B cell (primary cell): ENCODE data around the gene TMEM115. TPM values are rescaled to one million over a fixed set of nuclear protein-coding genes. Genes with fewer than 3 reads are reported as not detected.

ENCODE experiments used
- ATAC-seq: fragments of 200-7000 bp; cut with Tn5 transposase; one replicate; pipeline ENCODE4 v1.10.0; 2021; ENCODE audit warnings: low read depth, mild to moderate bottlenecking, moderate number of reproducible peaks, moderate library complexity
- CTCF ChIA-PET: fragments of 350-600 bp; sonication (Branson Sonifier 250); formaldehyde crosslinking; loops from one replicate; lab custom pipeline; 2021; ENCODE audit warnings: antibody characterized with exemption, inconsistent platforms; lab: Charles Lee
- POLR2A ChIA-PET: fragments of 350-600 bp; sonication (Branson Sonifier 250); formaldehyde crosslinking; loops from one replicate; lab custom pipeline; 2021; ENCODE audit warnings: antibody characterized with exemption; lab: Charles Lee
- DNase-seq: peaks from one replicate; pipeline ENCODE4 v3.0.0; 2013
- H2AFZ ChIP-seq: 2 replicates; pipeline ENCODE4 v1.6.1; 2012; ENCODE audit warnings: mild to moderate bottlenecking, low read depth, low read length; ENCODE audit not compliant: insufficient read depth, poor library complexity, severe bottlenecking
- H3K27ac ChIP-seq, 2 donors: 1 replicate in 1 of 2; 2 replicates in 1 of 2; pipeline ENCODE4 v1.5.1; 2012 to 2013; ENCODE audit warnings: low read length in 2 of 2, mild to moderate bottlenecking in 2 of 2, moderate library complexity in 1 of 2
- H3K27me3 ChIP-seq, 4 experiments: fragments of 200-600 bp in 1 of 4; sonication (generic) in 1 of 4; replicated peaks in 1 of 4; 1 replicate in 2 of 4; 2 replicates in 2 of 4; pipeline versions ENCODE4 v1.6.1 to v1.7.0; 2013 to 2016; ENCODE audit warnings: low read length in 3 of 4, mild to moderate bottlenecking in 2 of 4, mixed read lengths in 1 of 4, moderate library complexity in 1 of 4; ENCODE audit not compliant: insufficient read depth in 4 of 4, control insufficient read depth in 3 of 4; ENCODE audit errors: control extremely low read depth in 1 of 4
- H3K36me3 ChIP-seq, 2 experiments: replicated peaks in 1 of 2; 1 replicate in 1 of 2; 2 replicates in 1 of 2; pipeline versions ENCODE4 v1.6.1 to v1.7.1; 2013; ENCODE audit warnings: low read length in 1 of 2; ENCODE audit not compliant: insufficient read depth in 2 of 2, control insufficient read depth in 1 of 2; ENCODE audit errors: control extremely low read depth in 1 of 2, extremely low read depth in 1 of 2
- H3K4me1 ChIP-seq, 2 donors: fragments of 200-600 bp in 1 of 2; sonication (generic) in 1 of 2; 1 replicate in 1 of 2; 2 replicates in 1 of 2; pipeline versions ENCODE4 v1.5.1 to v1.6.1; 2013 to 2017; ENCODE audit warnings: low read length in 2 of 2; ENCODE audit not compliant: control insufficient read depth in 2 of 2, insufficient read depth in 2 of 2
- H3K4me2 ChIP-seq: replicated peaks from 2 replicates; pipeline ENCODE3; 2012; ENCODE audit warnings: mild to moderate bottlenecking, low read depth, low read length; ENCODE audit not compliant: poor library complexity, severe bottlenecking
- H3K4me3 ChIP-seq, 5 experiments: fragments of 200-600 bp in 1 of 5; sonication (generic) in 1 of 5; 1 replicate in 3 of 5; 2 replicates in 2 of 5; pipeline versions ENCODE4 v1.5.1 to v1.7.0; 2011 to 2016; ENCODE audit warnings: low read length in 4 of 5, mild to moderate bottlenecking in 4 of 5, low read depth in 2 of 5, control low read depth in 1 of 5, moderate library complexity in 1 of 5; ENCODE audit not compliant: insufficient read depth in 1 of 5; ENCODE audit errors: control extremely low read depth in 1 of 5, extremely low read depth in 1 of 5
- H3K79me2 ChIP-seq: fragments of 200-600 bp; sonication (generic); one replicate; pipeline ENCODE4 v1.6.0; 2016; ENCODE audit warnings: low read length; ENCODE audit not compliant: control insufficient read depth, insufficient read depth
- H3K9ac ChIP-seq: fragments of 200-600 bp; sonication (generic); 2 replicates; pipeline ENCODE4 v1.6.1; 2017; ENCODE audit warnings: mild to moderate bottlenecking, low read length, moderate library complexity
- H3K9me3 ChIP-seq, 3 donors: one replicate each; pipeline versions ENCODE4 v1.6.1 to v1.7.1; 2013; ENCODE audit warnings: low read length in 2 of 3; ENCODE audit not compliant: control insufficient read depth in 2 of 3, insufficient read depth in 1 of 3; ENCODE audit errors: control extremely low read depth in 1 of 3
- H4K20me1 ChIP-seq: 2 replicates; pipeline ENCODE4 v1.6.0; 2012; ENCODE audit warnings: mild to moderate bottlenecking, low read length; ENCODE audit not compliant: insufficient read depth, control insufficient read depth, poor library complexity, severe bottlenecking
- H3K27ac Mint-ChIP-seq: one replicate; pipeline ENCODE4 v1.8.0; 2021; ENCODE audit warnings: mixed read lengths
- H3K27me3 Mint-ChIP-seq: one replicate; pipeline ENCODE4 v1.8.0; 2021; ENCODE audit warnings: mixed read lengths
- H3K4me1 Mint-ChIP-seq: one replicate; pipeline ENCODE4 v1.8.0; 2021; ENCODE audit warnings: mixed read lengths
- H3K4me3 Mint-ChIP-seq: one replicate; pipeline ENCODE4 v1.8.0; 2021; ENCODE audit warnings: mixed read lengths
- H3K9me3 Mint-ChIP-seq: one replicate; pipeline ENCODE4 v1.8.0; 2022; ENCODE audit warnings: mixed read lengths; ENCODE audit not compliant: insufficient read depth
- EZH2 ChIP-seq: IDR thresholded peaks from 2 replicates; pipeline ENCODE4 v1.6.1; 2012; ENCODE audit warnings: borderline replicate concordance, low read depth, mild to moderate bottlenecking, moderate library complexity, low read length; ENCODE audit not compliant: insufficient read depth, poor library complexity, severe bottlenecking
- WGBS: methylation state at CpG from one replicate; pipeline ENCODE4 v1.1.5; 2013; ENCODE audit warnings: missing lambda C conversion rate; ENCODE audit not compliant: insufficient coverage; 5-methylcytosine and 5-hydroxymethylcytosine counted together
- intact Hi-C: fragments of 100-400 bp; cut with micrococcal nuclease; formaldehyde crosslinking; loops from one replicate; pipeline ENCODE4 v1.10.0; 2022
- polyA plus RNA-seq: library from polyadenylated mRNA; depleted of rRNA; stranded (reverse); fragments of >200 nt; gene quantifications from 2 replicates; pipeline ENCODE4 v1.2.3, GENCODE V29; 2012
- total RNA-seq, 2 donors: library from RNA; stranded (reverse); fragments of 120-200 nt in 1 of 2; gene quantifications; 1 replicate in 1 of 2; 2 replicates in 1 of 2; pipeline versions ENCODE4 v1.2.3 to v1.2.4, GENCODE V29; 2013 to 2022
- TF ChIP-seq, protein P1 (sequence below): fragments of 200-600 bp; IDR thresholded peaks from one replicate; pipeline ENCODE4 v1.8.0; 2022; ENCODE audit warnings: antibody characterized with exemption, mild to moderate bottlenecking

TMEM115 gene
- total and polyA plus RNA-seq, 2 donors (not counting 1 experiment from before 2014, with no cell fraction given) = 19.8 to 27.2 TPM

DNA sequence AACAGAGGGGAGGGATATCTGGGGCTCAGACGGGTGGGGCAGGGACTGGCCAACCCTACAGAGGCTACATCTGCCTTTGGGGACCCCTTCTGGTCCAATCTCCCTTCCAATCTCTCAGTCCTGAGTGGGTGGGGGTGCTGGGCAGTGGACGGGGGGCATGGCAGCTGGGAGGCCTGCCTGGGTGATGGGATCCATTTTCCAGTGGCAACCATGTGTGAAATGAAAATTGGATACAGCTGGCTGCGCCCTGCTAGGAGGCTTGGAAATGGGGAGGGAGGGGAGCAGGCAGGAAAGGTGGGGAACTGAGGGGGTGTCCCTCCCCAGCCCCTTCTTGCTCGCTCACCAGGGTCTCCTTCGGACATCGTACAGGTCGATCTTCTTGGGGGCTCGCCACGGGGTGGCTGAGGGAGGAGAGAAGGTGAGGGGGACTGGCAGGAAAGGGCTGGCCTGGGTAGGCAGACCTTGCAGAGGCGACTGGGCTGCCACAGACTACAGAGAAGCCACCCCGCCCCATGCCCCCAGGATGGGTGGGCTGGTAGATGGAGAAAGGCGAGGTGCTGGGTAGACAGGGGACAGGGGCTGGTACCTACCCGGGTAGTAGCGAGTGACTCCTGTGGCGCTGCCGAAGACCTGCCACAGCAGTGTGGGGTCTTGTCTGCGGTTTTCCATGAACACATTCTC, 21.2 kb upstream of the TMEM115 start:
- Mint-ChIP-seq H3K27ac (no peak overlapping the region), H3K4me1 (no peaks in the 10 kb centered on the region), H3K27me3 (peaks cover 9% of the 10 kb centered on the region), H3K9me3 (no peaks in the 10 kb centered on the region), H3K4me3 (no peak overlapping the region)
- TF ChIP-seq, protein P1, sequence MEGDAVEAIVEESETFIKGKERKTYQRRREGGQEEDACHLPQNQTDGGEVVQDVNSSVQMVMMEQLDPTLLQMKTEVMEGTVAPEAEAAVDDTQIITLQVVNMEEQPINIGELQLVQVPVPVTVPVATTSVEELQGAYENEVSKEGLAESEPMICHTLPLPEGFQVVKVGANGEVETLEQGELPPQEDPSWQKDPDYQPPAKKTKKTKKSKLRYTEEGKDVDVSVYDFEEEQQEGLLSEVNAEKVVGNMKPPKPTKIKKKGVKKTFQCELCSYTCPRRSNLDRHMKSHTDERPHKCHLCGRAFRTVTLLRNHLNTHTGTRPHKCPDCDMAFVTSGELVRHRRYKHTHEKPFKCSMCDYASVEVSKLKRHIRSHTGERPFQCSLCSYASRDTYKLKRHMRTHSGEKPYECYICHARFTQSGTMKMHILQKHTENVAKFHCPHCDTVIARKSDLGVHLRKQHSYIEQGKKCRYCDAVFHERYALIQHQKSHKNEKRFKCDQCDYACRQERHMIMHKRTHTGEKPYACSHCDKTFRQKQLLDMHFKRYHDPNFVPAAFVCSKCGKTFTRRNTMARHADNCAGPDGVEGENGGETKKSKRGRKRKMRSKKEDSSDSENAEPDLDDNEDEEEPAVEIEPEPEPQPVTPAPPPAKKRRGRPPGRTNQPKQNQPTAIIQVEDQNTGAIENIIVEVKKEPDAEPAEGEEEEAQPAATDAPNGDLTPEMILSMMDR = no peak
- TF ChIP-seq EZH2 = no peak
- DNase-seq = no peak
- H3K36me3 ChIP-seq = no peaks in the 10 kb centered on the region
- no peak overlapping the region for H3K27ac ChIP-seq
- POLR2A ChIA-PET = no interaction called here
- no peak overlapping the region for H2AFZ ChIP-seq
- no peaks in the 10 kb centered on the region for H3K4me1 ChIP-seq
- no peak overlapping the region for H3K4me2 ChIP-seq
- no peak overlapping the region for H3K4me3 ChIP-seq
- CTCF ChIA-PET = no interaction called here
- H4K20me1 ChIP-seq = no peaks in the 10 kb centered on the region
- no peak for ATAC-seq
- no peaks in the 10 kb centered on the region for H3K27me3 ChIP-seq
- no peak overlapping the region for H3K9ac ChIP-seq
- no peaks in the 10 kb centered on the region for H3K79me2 ChIP-seq
- 93% methylated on average over 16 of the region's 17 CpGs for WGBS
- no peaks in the 10 kb centered on the region for H3K9me3 ChIP-seq
- intact Hi-C loops = no loop called here

DNA sequence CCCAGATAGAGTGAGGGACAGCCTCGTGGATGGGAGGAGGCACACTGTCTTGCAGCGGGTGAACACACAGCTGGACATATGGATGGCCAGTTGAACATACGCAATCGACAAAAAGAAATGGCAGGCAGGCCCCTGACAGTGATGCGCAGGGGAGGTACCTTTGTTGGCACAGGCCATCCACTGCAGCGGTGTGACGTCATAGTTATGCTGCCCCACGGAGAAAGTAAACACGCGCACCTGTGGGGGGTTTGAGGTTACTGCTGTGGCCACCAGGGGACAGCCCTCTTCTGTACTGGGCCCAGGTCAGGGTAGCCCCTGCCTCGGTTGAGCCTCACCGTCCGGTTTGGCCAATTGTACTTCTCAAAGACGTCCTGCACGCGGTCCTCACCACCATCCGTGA, 19.4 kb upstream of the TMEM115 start:
- no peaks in the 10 kb centered on the region for H3K4me1 Mint-ChIP-seq
- ChIA-PET CTCF (no interaction called here), POLR2A (no interaction called here)
- Histone ChIP-seq H4K20me1 (no peaks in the 10 kb centered on the region), H3K27ac (no peak overlapping the region), H3K4me1 (no peaks in the 10 kb centered on the region), H3K4me3 (no peak overlapping the region), H3K36me3 (no peaks in the 10 kb centered on the region), H3K27me3 (no peaks in the 10 kb centered on the region), H2AFZ (no peak overlapping the region), H3K9me3 (no peaks in the 10 kb centered on the region), H3K9ac (no peak overlapping the region), H3K4me2 (no peak overlapping the region), H3K79me2 (no peaks in the 10 kb centered on the region)
- intact Hi-C loops = no loop called here
- no peak overlapping the region for H3K4me3 Mint-ChIP-seq
- no peak for TF ChIP-seq EZH2
- TF ChIP-seq, protein P1 = no peak
- no peaks in the 10 kb centered on the region for H3K9me3 Mint-ChIP-seq
- DNase-seq (no peak), ATAC-seq (no peak)
- H3K27ac Mint-ChIP-seq = no peak overlapping the region
- H3K27me3 Mint-ChIP-seq = peaks cover 4% of the 10 kb centered on the region
- WGBS = 94% methylated on average over 16 of the region's 17 CpGs
